ENCODE data around the gene LIMS2. TPM values are rescaled to one million over a fixed set of nuclear protein-coding genes. Genes with fewer than 3 reads are reported as not detected.

The LIMS2 gene
- total RNA-seq, 4 donors from 2014 or later, result 99.2 to 342 (median 175) TPM

GRCh38 chr2:127681976-127682857 lies 6.9 kb upstream of the LIMS2 start:
- no peak for TF ChIP-seq EP300 (IDR thresholded peaks at IDR 0.05)
- no peak for TF ChIP-seq CTCF (IDR thresholded peaks at IDR 0.05)
- no peak for TF ChIP-seq POLR2A (IDR thresholded peaks at IDR 0.05; ENCODE audit: low read depth)
- TF ChIP-seq POLR2AphosphoS5 (IDR thresholded peaks at IDR 0.05), result no peak
- no peaks in the 10 kb centered on the region for H3K27me3 ChIP-seq
- DNase-seq (ENCODE audit: extremely low spot score), result no peak
- H3K27ac ChIP-seq (replicated peaks in 1 of 4), result peak overlapping the region; percentile 74 to 81 (median 75)
- 88% methylated on average over 5 of the region's 6 CpGs for WGBS
- no peaks in the 10 kb centered on the region for H3K9me3 ChIP-seq
- intact Hi-C loops (cut with DNase I), result loop anchor here (5.0 kb wide), 1 partner anchor 35 kb away; the partner anchor contains the start of gene GPR17
- H3K36me3 ChIP-seq, result no peaks in the 10 kb centered on the region
- no peak overlapping the region for H3K4me3 ChIP-seq
- H3K4me1 ChIP-seq, result peaks cover 18 to 71% (median 59%) of the 10 kb centered on the region in 4 donors

- intact Hi-C loops (cut with DNase I), result loop anchor here (5.0 kb wide), 1 partner anchor 34 kb away; the partner anchor contains the start of gene GPR17
- peak overlapping the region; percentile 74 to 81 (median 75) for H3K27ac ChIP-seq (replicated peaks in 1 of 4)
- H3K4me1 ChIP-seq, result peaks cover 25 to 77% (median 68%) of the 10 kb centered on the region in 4 donors
- TF ChIP-seq POLR2AphosphoS5 (IDR thresholded peaks at IDR 0.05), result peak; percentile 28 to 57
- TF ChIP-seq EP300 (IDR thresholded peaks at IDR 0.05), result no peak
- no peaks in the 10 kb centered on the region for H3K36me3 ChIP-seq
- H3K4me3 ChIP-seq, result peak overlapping the region; percentile 41 to 54 (median 45)
- no peaks in the 10 kb centered on the region for H3K9me3 ChIP-seq
- 11% methylated on average over 13 of the region's 25 CpGs for WGBS
- peak; percentile 91 for DNase-seq (ENCODE audit: extremely low spot score)
- H3K27me3 ChIP-seq, result no peaks in the 10 kb centered on the region
Observed at GRCh38 chr2:127681288-127681804, 6.0 kb upstream of the LIMS2 start.

GRCh38 chr2:127680706-127681287 lies 5.5 kb upstream of the LIMS2 start:
- Histone ChIP-seq H3K27ac (replicated peaks in 1 of 4) (peak overlapping the region; percentile 74 to 81 (median 75)), H3K27me3 (no peaks in the 10 kb centered on the region), H3K9me3 (no peaks in the 10 kb centered on the region), H3K4me1 (peaks cover 29 to 77% (median 69%) of the 10 kb centered on the region in 4 donors), H3K4me3 (peak overlapping the region; percentile 41 to 54 (median 45)), H3K36me3 (no peaks in the 10 kb centered on the region)
- intact Hi-C loops (cut with DNase I), result loop anchor here (5.0 kb wide), 1 partner anchor 33 kb away; the partner anchor contains the start of gene GPR17
- 87% methylated on average over 14 of the region's 19 CpGs for WGBS
- TF ChIP-seq CTCF (IDR thresholded peaks at IDR 0.05), result no peak
- TF ChIP-seq POLR2A (IDR thresholded peaks at IDR 0.05; ENCODE audit: low read depth), result no peak
- DNase-seq (ENCODE audit: extremely low spot score), result no peak

- peaks cover 29 to 69% (median 66%) of the 10 kb centered on the region in 4 donors for H3K4me1 ChIP-seq
- intact Hi-C loops (cut with DNase I), result loop anchor here (5.0 kb wide), 1 partner anchor 33 kb away; the partner anchor contains the start of gene GPR17
Observed at GRCh38 chr2:127679680-127680361, 4.5 kb upstream of the LIMS2 start.

More at GRCh38 chr2:127679680-127680361, 4.5 kb upstream of the LIMS2 start:
- DNase-seq (ENCODE audit: extremely low spot score), result no peak
- H3K36me3 ChIP-seq, result no peaks in the 10 kb centered on the region
- no peaks in the 10 kb centered on the region for H3K9me3 ChIP-seq
- H3K27me3 ChIP-seq, result no peaks in the 10 kb centered on the region
- H3K27ac ChIP-seq (replicated peaks in 1 of 4), result no peak overlapping the region
- WGBS, result 89% methylated on average over 9 of the region's 15 CpGs
- no peak overlapping the region for H3K4me3 ChIP-seq
- no peak for TF ChIP-seq POLR2AphosphoS5 (IDR thresholded peaks at IDR 0.05)
- TF ChIP-seq EP300 (IDR thresholded peaks at IDR 0.05), result no peak
- TF ChIP-seq POLR2A (IDR thresholded peaks at IDR 0.05; ENCODE audit: low read depth), result no peak
- no peak for TF ChIP-seq CTCF (IDR thresholded peaks at IDR 0.05)
